Activated T-cell treated with anti-CD3 and anti-CD28 coated beads, Interleukin-2, amount 50 U/mL, for 24 hours (primary cell): ENCODE results near the gene KCNA4.
"Not testable (repeated sequence)": the region's sequence is repeated elsewhere in the genome, so short reads cannot be mapped to it uniquely, and the experiment has no call there.

Experiments
- DNase-seq: peaks from one replicate; pipeline ENCODE4 v3.0.0-alpha.2; 2020
- H3K27ac Mint-ChIP-seq: 2 replicates; pipeline ENCODE4 v1.8.0; 2020; ENCODE audit warnings: mild to moderate bottlenecking, mixed read lengths
- H3K27me3 Mint-ChIP-seq: 2 replicates; pipeline ENCODE4 v1.8.0; 2020; ENCODE audit warnings: mixed read lengths
- H3K36me3 Mint-ChIP-seq: 2 replicates; pipeline ENCODE4 v1.8.0; 2020; ENCODE audit warnings: low read depth, mixed read lengths
- H3K4me1 Mint-ChIP-seq: 2 replicates; pipeline ENCODE4 v1.8.0; 2020; ENCODE audit warnings: low read depth, mixed read lengths
- H3K4me3 Mint-ChIP-seq: 2 replicates; pipeline ENCODE4 v1.8.0; 2020; ENCODE audit warnings: mild to moderate bottlenecking, moderate library complexity, mixed read lengths
- H3K9me3 Mint-ChIP-seq: 2 replicates; pipeline ENCODE4 v1.8.0; 2020; ENCODE audit warnings: mixed read lengths

Gene KCNA4

DNA sequence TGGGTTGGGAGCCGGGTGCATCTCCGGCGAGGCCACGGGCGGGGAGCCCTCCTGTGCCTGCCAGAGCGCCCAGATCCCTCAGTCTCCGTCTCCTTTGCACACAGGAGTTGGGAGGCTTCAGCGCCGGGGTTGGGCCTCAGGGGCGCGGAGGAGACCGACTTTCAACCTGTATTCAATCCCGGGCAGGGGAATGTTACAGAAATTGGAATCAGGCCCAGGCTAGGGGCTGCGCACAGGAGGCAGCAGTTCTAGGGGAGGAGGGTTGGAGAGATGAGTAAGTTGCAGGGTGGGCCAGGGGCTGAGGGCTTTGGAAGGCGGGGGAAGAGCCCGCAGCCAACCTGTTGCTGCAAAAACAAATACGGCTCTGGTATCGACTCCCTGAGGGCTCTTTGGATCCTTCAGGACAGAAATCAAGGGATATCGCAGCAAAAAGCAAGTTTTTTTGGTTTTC lies 640 bp upstream of the KCNA4 start:
- Mint-ChIP-seq H3K27me3 (peaks cover 30% of the 10 kb centered on the region), H3K4me1 (no peaks in the 10 kb centered on the region), H3K36me3 (no peaks in the 10 kb centered on the region), H3K4me3 (no peak overlapping the region), H3K9me3 (peaks cover 4% of the 10 kb centered on the region), H3K27ac (no peak overlapping the region)
- DNase-seq = no peak

DNA sequence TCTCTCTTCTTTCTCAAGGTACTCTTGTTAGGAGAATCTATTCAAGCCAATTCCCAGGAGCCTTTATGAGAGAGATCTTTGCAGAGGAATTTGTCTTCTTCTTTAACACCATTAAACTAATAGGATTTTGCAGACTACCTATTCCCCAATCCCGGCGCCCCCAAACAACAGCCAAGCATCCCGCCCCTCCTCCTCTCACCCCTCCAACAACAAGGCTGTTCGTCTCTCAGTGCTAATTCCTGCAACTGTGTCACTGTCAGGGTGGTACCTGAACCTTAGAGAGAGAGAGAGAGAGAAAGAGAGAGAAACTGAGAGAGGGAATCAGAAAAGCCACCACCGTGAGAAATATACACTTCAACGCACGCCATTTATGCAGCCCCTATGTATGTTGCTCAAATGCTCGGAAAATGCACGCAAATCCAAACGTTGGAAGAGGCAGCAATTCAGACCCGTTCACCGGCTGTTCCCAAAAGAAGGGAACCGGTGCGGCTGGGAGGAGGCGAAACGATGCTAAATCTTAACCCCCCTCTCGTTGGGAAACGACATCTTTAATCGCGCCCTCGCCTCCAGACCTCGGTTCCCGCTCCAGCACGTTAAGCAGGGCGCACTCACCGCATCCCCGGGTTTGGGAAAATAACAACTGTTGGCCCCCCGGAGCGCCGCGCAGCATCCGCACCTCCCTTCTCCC lies 961 bp downstream of the KCNA4 start:
- H3K27me3 Mint-ChIP-seq = peaks cover 30% of the 10 kb centered on the region
- peaks cover 4% of the 10 kb centered on the region for H3K9me3 Mint-ChIP-seq
- H3K36me3 Mint-ChIP-seq = no peaks in the 10 kb centered on the region
- no peak overlapping the region for H3K27ac Mint-ChIP-seq
- H3K4me3 Mint-ChIP-seq = no peak overlapping the region
- DNase-seq = no peak
- no peaks in the 10 kb centered on the region for H3K4me1 Mint-ChIP-seq

DNA sequence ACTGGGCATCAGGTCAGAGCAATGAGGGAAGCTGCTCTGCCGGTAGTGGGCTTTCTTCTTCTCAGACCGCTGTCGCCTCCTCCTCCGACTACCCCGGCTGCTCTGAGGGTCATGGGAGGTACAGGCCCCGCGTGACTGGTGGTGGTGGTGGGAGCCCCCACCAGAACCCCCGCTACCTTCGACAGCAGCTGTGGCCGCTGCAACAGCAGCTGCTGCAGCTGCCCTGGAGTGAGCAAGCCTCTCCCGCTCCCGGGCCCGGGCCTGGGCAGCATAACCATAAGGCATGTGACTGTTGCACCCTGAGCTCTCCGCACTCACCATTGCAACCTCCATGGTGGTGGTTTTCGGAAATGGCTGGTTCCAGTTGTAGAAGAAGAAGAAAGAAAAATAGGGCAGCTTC lies 4.5 kb downstream of the KCNA4 start:
- peaks cover 4% of the 10 kb centered on the region for H3K9me3 Mint-ChIP-seq
- no peaks in the 10 kb centered on the region for H3K4me1 Mint-ChIP-seq
- H3K36me3 Mint-ChIP-seq = no peaks in the 10 kb centered on the region
- no peak for DNase-seq
- H3K27ac Mint-ChIP-seq = no peak overlapping the region
- H3K4me3 Mint-ChIP-seq = no peak overlapping the region
- H3K27me3 Mint-ChIP-seq = peaks cover 3% of the 10 kb centered on the region

DNA sequence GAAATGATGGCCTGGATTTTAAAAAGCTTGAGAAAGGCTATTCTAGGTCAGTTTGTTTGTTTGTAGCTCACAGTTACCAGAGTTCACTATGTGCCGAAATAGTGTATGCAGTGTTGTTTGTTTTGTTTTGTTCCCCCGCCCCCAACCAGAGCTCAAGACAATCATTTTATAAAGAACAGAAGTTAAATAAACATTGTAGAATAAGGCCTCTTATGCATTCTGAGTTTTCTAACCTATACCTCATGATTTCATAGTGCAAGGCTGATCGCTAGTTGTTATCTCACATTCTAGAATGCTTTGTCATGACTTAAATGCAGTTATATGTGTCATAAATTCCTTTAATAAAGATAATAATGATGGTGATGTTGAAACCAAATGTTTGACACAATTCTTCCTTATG lies 7.8 kb downstream of the KCNA4 start:
- Mint-ChIP-seq H3K27ac (no peak overlapping the region), H3K9me3 (peaks cover 4% of the 10 kb centered on the region), H3K4me3 (no peak overlapping the region), H3K4me1 (no peaks in the 10 kb centered on the region), H3K36me3 (no peaks in the 10 kb centered on the region), H3K27me3 (no peaks in the 10 kb centered on the region)
- DNase-seq = no peak

DNA sequence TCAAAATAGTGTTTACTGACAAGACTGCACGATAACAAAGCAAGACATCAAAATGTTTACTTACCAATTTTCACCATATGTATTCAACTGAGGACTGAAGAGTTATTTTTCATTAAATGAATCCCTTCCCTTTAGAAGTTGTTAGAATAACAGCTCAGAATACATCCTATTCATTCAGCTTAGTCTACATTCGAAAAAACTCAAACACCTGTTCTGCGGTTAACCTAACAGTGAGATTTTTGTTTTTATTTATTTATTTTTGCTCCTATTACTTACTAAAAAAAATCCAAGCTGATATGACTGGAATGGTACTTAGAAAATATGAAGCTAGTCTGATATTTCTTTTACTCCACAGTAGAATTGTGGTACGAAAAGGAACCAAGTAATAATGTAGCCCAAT lies 10.0 kb downstream of the KCNA4 start:
- Mint-ChIP-seq H3K27me3 (no peaks in the 10 kb centered on the region), H3K27ac (no peak overlapping the region)

DNA sequence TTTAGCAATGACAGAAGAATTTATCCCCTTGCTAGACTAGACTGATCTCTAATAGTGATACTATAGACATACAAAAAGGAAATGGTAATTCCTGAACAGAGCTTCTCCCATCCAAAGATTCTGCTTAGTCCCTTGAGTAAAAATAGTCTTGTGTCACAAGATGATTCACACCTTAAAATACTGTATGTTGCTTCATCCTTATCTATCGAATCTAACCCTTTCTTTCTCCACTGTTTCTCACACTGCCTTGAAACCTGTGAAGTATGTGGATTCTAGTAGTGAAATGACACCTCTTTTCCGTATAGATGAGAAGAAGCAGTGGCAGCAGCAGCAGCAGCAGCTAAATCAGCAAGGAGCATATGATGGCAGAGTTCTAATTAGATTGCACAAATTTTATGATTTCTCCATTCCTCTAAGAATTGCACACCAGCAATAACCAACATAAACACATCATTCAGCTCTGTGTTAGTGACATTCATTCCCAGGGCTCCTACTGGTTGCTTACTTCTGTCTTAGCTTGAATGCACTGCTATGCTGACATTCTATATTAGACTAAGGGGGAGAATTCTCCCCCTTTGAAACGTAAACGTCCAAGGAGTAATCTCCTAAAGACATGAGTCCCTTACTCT lies 14.6 kb downstream of the KCNA4 start:
- DNase-seq = no peak
- Mint-ChIP-seq H3K4me1 (no peaks in the 10 kb centered on the region), H3K4me3 (no peak overlapping the region), H3K27me3 (no peaks in the 10 kb centered on the region), H3K27ac (no peak overlapping the region), H3K9me3 (peaks cover 7% of the 10 kb centered on the region), H3K36me3 (no peaks in the 10 kb centered on the region)

More for the DNA sequence above, 10.0 kb downstream of the KCNA4 start:
- Mint-ChIP-seq H3K4me3 (no peak overlapping the region), H3K4me1 (no peaks in the 10 kb centered on the region), H3K9me3 (no peaks in the 10 kb centered on the region), H3K36me3 (no peaks in the 10 kb centered on the region)
- DNase-seq = no peak

DNA sequence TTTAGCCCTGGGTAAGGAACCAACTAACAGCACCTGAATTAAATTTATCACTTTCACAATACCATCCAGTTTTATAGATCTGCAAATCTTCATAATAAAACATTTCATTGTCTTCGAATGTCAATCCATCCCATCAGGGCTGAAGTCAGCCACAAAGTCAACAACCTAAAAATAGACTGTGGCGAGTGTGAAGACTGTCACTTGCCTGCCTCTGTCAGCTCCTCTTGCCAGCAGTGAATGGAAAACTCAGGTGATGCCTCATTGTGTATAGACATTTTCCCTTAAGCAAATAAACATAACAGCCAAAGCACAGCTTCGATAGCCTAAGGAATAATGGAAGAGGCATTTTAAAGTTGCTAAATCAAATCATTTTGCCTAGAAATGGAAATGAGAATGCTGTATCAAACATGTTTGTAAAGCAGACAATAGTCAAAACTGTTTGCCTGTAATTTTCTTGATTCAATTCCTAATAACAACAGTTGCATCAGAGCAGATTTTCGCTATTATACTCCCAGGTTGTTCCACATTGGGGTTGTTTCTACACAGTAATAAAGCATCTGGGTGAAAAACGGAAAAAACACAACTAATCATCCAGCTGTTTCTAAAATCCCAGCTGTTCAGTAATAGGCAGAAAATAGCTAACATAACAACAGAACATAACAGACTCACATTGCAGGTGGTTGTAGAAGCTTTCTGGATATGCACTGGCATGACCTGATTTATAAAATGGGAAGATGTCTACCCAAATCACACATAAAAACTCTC lies 15.7 kb downstream of the KCNA4 start:
- DNase-seq = no peak
- H3K27ac Mint-ChIP-seq = no peak overlapping the region
- no peaks in the 10 kb centered on the region for H3K4me1 Mint-ChIP-seq
- no peaks in the 10 kb centered on the region for H3K27me3 Mint-ChIP-seq
- no peak overlapping the region for H3K4me3 Mint-ChIP-seq
- peaks cover 7% of the 10 kb centered on the region for H3K9me3 Mint-ChIP-seq
- H3K36me3 Mint-ChIP-seq = no peaks in the 10 kb centered on the region

DNA sequence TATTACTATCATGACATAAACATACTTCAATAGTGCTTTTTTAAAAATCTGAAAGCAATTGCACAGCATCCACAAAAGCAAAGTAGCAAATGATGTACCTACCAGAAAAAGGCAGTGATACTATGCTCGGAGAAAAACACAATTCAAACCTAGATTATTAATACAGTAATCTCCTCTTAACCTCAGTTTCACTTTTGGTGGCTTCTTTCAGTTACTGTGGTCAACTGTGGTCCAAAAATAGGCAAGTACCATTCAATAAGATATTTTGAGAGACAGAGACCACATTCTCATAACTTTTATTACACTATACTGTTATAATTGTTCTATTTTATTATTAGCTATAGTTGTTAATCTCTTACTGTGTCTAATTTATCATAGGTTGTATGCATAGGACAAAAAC lies 20.8 kb downstream of the KCNA4 start:
- Mint-ChIP-seq H3K27me3 (no peaks in the 10 kb centered on the region), H3K4me1 (no peaks in the 10 kb centered on the region), H3K36me3 (no peaks in the 10 kb centered on the region), H3K27ac (no peak overlapping the region), H3K9me3 (peaks cover 3% of the 10 kb centered on the region), H3K4me3 (no peak overlapping the region)
- DNase-seq = no peak

DNA sequence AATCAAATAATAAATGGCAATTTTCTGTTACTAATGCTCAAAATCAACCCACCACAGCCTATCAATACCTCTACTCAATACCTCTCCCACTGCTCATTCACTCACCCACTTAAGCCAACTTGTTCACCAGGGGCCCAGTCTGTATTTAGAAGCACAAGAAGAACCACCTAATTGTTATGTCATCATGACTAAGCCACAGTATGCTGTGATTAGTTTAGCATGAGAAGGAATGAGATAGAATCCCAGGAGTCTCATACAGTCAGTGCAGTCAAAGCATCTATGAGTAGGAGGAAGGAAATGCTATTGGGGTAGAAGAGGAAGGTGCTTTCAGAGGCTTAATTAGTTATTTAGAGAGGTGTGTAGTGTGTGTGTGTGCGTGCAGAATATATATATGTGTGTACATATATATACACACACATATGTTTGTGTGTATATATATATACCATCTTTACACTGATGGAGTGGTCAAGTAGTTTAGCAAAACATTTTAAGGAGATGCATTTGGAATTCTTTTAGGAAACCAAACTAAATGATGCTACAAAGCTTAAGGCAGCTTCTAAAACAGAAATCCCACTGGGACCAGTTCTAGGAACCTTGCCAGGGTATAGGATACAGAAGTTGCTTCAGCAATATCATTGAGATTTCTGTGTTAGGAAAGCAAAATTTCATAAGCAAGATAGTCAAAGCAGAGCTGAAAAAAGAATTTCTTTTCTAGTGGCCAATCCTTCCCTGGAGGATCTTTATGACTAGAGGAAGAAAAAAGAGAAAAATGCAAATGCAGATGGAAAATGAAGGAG lies 27.5 kb downstream of the KCNA4 start:
- no peaks in the 10 kb centered on the region for H3K27me3 Mint-ChIP-seq
- no peaks in the 10 kb centered on the region for H3K4me1 Mint-ChIP-seq
- peaks cover 5% of the 10 kb centered on the region for H3K9me3 Mint-ChIP-seq
- H3K27ac Mint-ChIP-seq = no peak overlapping the region
- no peak overlapping the region for H3K4me3 Mint-ChIP-seq
- no peak for DNase-seq
- H3K36me3 Mint-ChIP-seq = no peaks in the 10 kb centered on the region

DNA sequence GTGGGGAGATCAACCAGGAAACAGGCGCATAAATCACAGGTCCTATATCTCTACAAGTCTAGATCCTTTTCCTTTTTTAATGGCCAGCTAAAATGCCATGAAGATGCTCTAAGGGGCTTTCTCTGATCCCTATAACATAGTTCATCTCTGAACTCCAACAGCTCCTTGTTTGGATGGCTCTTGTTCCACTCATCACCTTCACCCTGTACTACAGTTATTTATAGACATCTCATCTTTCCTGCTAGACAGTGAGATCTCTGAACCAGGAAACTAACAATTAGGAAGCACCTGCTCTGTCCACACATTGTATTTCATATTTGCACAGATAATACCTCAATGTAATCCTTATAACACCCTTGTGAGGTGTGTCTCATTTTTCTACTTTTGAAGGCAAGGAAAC lies 31.6 kb downstream of the KCNA4 start:
- no peak for DNase-seq
- Mint-ChIP-seq H3K36me3 (no peaks in the 10 kb centered on the region), H3K27ac (no peak overlapping the region), H3K4me3 (no peak overlapping the region), H3K27me3 (no peaks in the 10 kb centered on the region), H3K4me1 (no peaks in the 10 kb centered on the region), H3K9me3 (peaks cover 5% of the 10 kb centered on the region)

DNA sequence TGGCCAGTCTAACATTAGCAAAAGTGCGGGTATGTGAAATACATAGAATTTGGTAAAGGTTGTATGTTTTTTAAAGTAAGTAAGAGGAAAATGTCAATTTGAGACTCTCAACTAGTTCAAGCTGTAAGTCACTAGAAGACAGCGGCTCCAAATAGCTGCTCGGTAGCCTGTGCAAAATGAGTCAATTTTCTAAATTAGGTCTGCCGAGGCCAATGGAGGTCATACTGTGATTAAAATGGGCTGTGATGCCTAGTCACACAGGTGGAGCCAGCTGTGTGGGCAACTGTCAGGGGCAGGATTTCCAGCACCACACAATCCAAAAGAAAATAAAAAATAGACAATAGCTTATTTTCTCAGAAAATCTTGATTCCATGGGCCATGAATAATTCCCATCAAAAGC lies 32.3 kb downstream of the KCNA4 start:
- no peak overlapping the region for H3K4me3 Mint-ChIP-seq
- H3K9me3 Mint-ChIP-seq = peaks cover 5% of the 10 kb centered on the region
- no peak for DNase-seq
- no peaks in the 10 kb centered on the region for H3K4me1 Mint-ChIP-seq
- H3K27ac Mint-ChIP-seq = no peak overlapping the region
- H3K36me3 Mint-ChIP-seq = no peaks in the 10 kb centered on the region
- no peaks in the 10 kb centered on the region for H3K27me3 Mint-ChIP-seq

DNA sequence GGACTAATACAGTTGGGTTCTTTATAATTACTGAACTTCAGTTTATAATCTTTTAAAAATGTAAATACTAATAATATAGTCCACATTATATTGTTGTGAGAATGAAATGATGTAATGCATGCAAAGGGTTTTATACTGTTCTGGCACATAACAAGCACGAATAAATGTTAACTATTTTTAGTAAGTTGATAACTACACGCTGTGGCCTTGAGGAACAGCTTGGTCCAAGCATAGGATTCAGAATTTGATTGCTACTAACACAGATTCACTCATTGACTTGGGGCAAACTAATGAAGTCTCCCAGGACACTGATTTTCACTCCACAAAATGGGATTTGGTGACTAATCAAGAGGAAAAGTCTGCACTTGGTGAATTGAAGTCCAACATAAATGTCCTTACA lies 38.3 kb downstream of the KCNA4 start:
- H3K27me3 Mint-ChIP-seq = no peaks in the 10 kb centered on the region
- H3K27ac Mint-ChIP-seq = no peak overlapping the region
- DNase-seq = no peak
- no peaks in the 10 kb centered on the region for H3K36me3 Mint-ChIP-seq
- H3K4me1 Mint-ChIP-seq = no peaks in the 10 kb centered on the region
- no peak overlapping the region for H3K4me3 Mint-ChIP-seq
- peaks cover 11% of the 10 kb centered on the region for H3K9me3 Mint-ChIP-seq

DNA sequence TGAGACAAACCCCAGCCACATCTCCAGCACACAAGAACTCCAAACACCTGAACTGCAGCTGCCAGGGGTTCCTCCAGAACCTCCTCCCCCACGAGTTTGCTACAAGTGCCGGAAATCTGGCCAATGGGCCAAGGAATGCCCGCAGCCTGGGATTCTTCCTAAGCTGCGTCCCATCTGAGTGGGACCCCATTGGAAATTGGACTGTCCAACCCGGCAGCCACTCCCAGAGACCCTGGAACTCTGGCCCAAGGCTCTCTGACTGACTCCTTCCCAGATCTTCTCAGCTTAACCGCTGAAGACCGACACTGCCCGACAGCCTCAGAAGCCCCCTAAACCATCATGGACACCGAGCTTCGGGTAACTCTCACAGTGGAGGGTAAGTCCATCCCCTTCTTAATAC lies 41.2 kb downstream of the KCNA4 start:
- H3K27ac Mint-ChIP-seq, H3K4me3 Mint-ChIP-seq, H3K4me1 Mint-ChIP-seq, H3K36me3 Mint-ChIP-seq, DNase-seq, H3K27me3 Mint-ChIP-seq: not testable (repeated sequence)
- peaks cover 11% of the 10 kb centered on the region for H3K9me3 Mint-ChIP-seq

DNA sequence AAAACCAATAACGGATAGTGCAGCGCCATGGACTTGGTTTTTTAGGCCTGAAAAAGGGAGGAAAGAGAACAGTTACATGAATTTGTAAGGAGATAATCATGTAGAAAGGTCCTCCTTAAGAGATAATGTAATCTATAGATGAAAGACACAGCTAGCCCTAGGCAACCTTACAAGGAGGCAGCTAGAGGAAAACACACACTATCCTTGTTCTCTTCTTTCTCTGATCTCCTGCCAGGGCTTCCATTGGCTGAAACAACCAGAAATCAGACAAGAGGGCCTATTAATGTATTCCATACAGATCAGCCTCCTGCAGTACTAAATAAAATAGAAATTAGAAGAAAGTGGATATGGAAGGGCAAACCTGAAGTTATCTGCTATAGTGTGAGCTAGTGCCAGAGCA lies 53.0 kb downstream of the KCNA4 start:
- Mint-ChIP-seq H3K4me1 (no peaks in the 10 kb centered on the region), H3K4me3 (no peak overlapping the region), H3K27ac (no peak overlapping the region), H3K36me3 (no peaks in the 10 kb centered on the region), H3K9me3 (peaks cover 3% of the 10 kb centered on the region), H3K27me3 (no peaks in the 10 kb centered on the region)
- no peak for DNase-seq
